Mucosa of descending colon (tissue), 3 donors: ENCODE results near the gene RPL37A. TPM values are rescaled to one million over a fixed set of nuclear protein-coding genes. Genes with fewer than 3 reads are reported as not detected.

Experiments
- ATAC-seq: fragments of 200-7000 bp; cut with Tn5 transposase; one replicate; pipeline ENCODE4 v1.9.1; 2020; ENCODE audit warnings: mild to moderate bottlenecking, moderate library complexity
- DNase-seq, 3 donors: peaks; one replicate each; pipeline ENCODE4 v3.0.0-alpha.2; 2020
- H3K36me3 ChIP-seq: fragments of 200-600 bp; one replicate; pipeline ENCODE4 v1.8.0; 2021; ENCODE audit warnings: low read depth, mild to moderate bottlenecking
- H3K4me1 ChIP-seq: fragments of 200-600 bp; one replicate; pipeline ENCODE4 v1.8.0; 2021; ENCODE audit warnings: low read depth, mild to moderate bottlenecking
- H3K4me3 ChIP-seq: fragments of 200-600 bp; one replicate; pipeline ENCODE4 v1.8.0; 2021; ENCODE audit warnings: mild to moderate bottlenecking
- H3K9me3 ChIP-seq: fragments of 200-600 bp; one replicate; pipeline ENCODE4 v1.8.0; 2021; ENCODE audit warnings: mild to moderate bottlenecking
- intact Hi-C, 2 donors: fragments of 100-400 bp; cut with DNase I in 1 of 2; cut with micrococcal nuclease in 1 of 2; formaldehyde crosslinking; loops; one replicate each; pipeline versions ENCODE4 v1.11.0 to v1.11.1; 2022; cut with DNase I, micrococcal nuclease
- total RNA-seq, 3 donors: library from RNA; stranded (reverse); fragmentation: NEBNext Ultra II Directional in 2 of 3; extraction: Animal tissue kit (Norgen Biotek cat#: 25700) in 2 of 3; gene quantifications; one replicate each; pipeline versions ENCODE4 v1.2.1 to v1.2.4, GENCODE V29; 2021 to 2023
- TF ChIP-seq, protein P1 (sequence below): fragments of 200-600 bp; IDR thresholded peaks from one replicate; pipeline ENCODE4 v1.8.0; 2022; ENCODE audit warnings: antibody characterized with exemption, mild to moderate bottlenecking
- donor health status: DM: no; HTN: no; CAD: no; lungs with moderate emphysema.
- donor health status: DM: no; HTN: no; CAD: no.
- donor health status: DM: no; HTN: yes; CAD: no.

RPL37A gene
- total RNA-seq, 3 donors from 2014 or later = 1,908 to 2,059 (median 1,949) TPM

GRCh38 chr2:216519154-216519762, 20.6 kb downstream of the RPL37A start:
- DNase-seq (peak in 1 of 3 donors; percentile 93), ATAC-seq (peak; percentile 85)
- intact Hi-C loops = loop anchor here in 1 of 2 donors (2.0 kb wide), 1 partner anchor 148 kb away; no protein-coding TSS in a partner anchor
- Histone ChIP-seq H3K36me3 (no peaks in the 10 kb centered on the region), H3K9me3 (no peaks in the 10 kb centered on the region), H3K4me1 (no peaks in the 10 kb centered on the region), H3K4me3 (no peak overlapping the region)
- TF ChIP-seq, protein P1, sequence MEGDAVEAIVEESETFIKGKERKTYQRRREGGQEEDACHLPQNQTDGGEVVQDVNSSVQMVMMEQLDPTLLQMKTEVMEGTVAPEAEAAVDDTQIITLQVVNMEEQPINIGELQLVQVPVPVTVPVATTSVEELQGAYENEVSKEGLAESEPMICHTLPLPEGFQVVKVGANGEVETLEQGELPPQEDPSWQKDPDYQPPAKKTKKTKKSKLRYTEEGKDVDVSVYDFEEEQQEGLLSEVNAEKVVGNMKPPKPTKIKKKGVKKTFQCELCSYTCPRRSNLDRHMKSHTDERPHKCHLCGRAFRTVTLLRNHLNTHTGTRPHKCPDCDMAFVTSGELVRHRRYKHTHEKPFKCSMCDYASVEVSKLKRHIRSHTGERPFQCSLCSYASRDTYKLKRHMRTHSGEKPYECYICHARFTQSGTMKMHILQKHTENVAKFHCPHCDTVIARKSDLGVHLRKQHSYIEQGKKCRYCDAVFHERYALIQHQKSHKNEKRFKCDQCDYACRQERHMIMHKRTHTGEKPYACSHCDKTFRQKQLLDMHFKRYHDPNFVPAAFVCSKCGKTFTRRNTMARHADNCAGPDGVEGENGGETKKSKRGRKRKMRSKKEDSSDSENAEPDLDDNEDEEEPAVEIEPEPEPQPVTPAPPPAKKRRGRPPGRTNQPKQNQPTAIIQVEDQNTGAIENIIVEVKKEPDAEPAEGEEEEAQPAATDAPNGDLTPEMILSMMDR = peak; percentile 35

- intact Hi-C loops = no loop called here
- no peak for DNase-seq
Measured at GRCh38 chr2:216520112-216520511, 21.5 kb downstream of the RPL37A start.

DNA sequence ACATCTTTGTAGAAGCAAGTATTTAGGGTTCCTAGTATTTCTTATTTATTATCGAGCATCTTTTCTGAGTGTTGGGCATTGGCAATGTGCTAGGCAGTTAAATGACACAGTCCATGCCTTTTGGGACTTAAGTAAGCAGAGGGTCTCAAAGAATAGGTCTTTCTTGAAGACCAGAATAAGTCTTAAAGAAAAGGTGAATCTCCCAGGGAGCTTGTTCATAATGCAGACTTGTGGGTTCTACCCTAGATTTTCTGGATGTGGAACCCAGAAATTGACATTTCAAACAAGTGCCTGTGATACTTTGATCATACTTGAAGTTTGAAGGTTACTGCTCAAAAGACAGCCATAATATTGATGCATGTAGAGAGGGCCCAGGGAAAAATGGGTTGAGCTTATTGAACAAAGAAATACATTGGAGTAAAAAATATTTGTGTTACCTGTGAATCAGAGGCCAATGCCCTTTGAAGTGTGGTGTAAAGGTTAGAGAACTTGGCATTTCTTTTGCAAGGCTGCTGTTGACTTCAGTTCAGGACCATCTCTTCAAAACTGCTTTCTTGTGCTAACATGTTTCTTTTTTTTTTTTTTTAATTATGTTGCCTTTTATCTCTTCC, 24.4 kb downstream of the RPL37A start:
- DNase-seq (no peak), ATAC-seq (no peak)
- Histone ChIP-seq H3K4me1 (no peaks in the 10 kb centered on the region), H3K4me3 (no peak overlapping the region), H3K36me3 (no peaks in the 10 kb centered on the region), H3K9me3 (no peaks in the 10 kb centered on the region)
- intact Hi-C loops = no loop called here
- TF ChIP-seq, protein P1 = no peak

More at GRCh38 chr2:216520112-216520511, 21.5 kb downstream of the RPL37A start:
- no peaks in the 10 kb centered on the region for H3K4me1 ChIP-seq
- no peak for ATAC-seq
- no peak overlapping the region for H3K4me3 ChIP-seq
- TF ChIP-seq, protein P1 = no peak
- no peaks in the 10 kb centered on the region for H3K9me3 ChIP-seq
- H3K36me3 ChIP-seq = no peaks in the 10 kb centered on the region

- ATAC-seq (no peak), DNase-seq (no peak)
- Histone ChIP-seq H3K36me3 (no peaks in the 10 kb centered on the region), H3K9me3 (no peaks in the 10 kb centered on the region), H3K4me1 (no peaks in the 10 kb centered on the region), H3K4me3 (no peak overlapping the region)
- intact Hi-C loops = no loop called here
- TF ChIP-seq, protein P1 = no peak
Measured at GRCh38 chr2:216525972-216526371, 27.3 kb downstream of the RPL37A start.

GRCh38 chr2:216526939-216527338, 28.3 kb downstream of the RPL37A start:
- Histone ChIP-seq H3K4me3 (no peak overlapping the region), H3K36me3 (no peaks in the 10 kb centered on the region), H3K4me1 (no peaks in the 10 kb centered on the region), H3K9me3 (no peaks in the 10 kb centered on the region)
- no peak for ATAC-seq
- DNase-seq = no peak
- TF ChIP-seq, protein P1 = no peak
- intact Hi-C loops = no loop called here
